Muscle of leg (tissue), 11 donors: Measurements from ENCODE around the gene PTPN2. TPM values are rescaled to one million over a fixed set of nuclear protein-coding genes. Genes with fewer than 3 reads are reported as not detected.

Experiments used
- DNase-seq: peaks from one replicate; pipeline ENCODE4 v3.0.0; 2013
- H3K27ac ChIP-seq: one replicate; pipeline ENCODE4 v1.5.1; 2013; ENCODE audit warnings: mild to moderate bottlenecking, low read length, control low read depth
- H3K27me3 ChIP-seq: one replicate; pipeline ENCODE4 v1.6.1; 2013; ENCODE audit warnings: low read length; ENCODE audit not compliant: control insufficient read depth, insufficient read depth
- H3K36me3 ChIP-seq: one replicate; pipeline ENCODE4 v1.6.1; 2013; ENCODE audit warnings: low read length; ENCODE audit not compliant: control insufficient read depth, insufficient read depth
- H3K4me1 ChIP-seq: one replicate; pipeline ENCODE4 v1.6.1; 2013; ENCODE audit warnings: low read length; ENCODE audit not compliant: control insufficient read depth, insufficient read depth
- H3K4me3 ChIP-seq: one replicate; pipeline ENCODE4 v1.5.1; 2013; ENCODE audit warnings: low read length, control low read depth
- H3K9me3 ChIP-seq: replicated peaks from 2 replicates; pipeline ENCODE4 v1.6.1; 2013; ENCODE audit warnings: low read depth, low read length; ENCODE audit not compliant: control insufficient read depth
- WGBS: methylation state at CpG from one replicate; pipeline ENCODE4 v1.1.5; 2013; ENCODE audit warnings: missing lambda C conversion rate; ENCODE audit not compliant: insufficient coverage; 5-methylcytosine and 5-hydroxymethylcytosine counted together
- polyA plus RNA-seq, 8 donors: library from polyadenylated mRNA; unstranded; fragments of 120-200 nt; gene quantifications; one replicate each; pipeline versions ENCODE4 v1.2.1 to v1.2.3, GENCODE V29; 2013; ENCODE audit warnings: inconsistent platforms in 1 of 8, low replicate concordance in 1 of 8; ENCODE audit not compliant: insufficient read length in 8 of 8, insufficient read depth in 1 of 8
- total RNA-seq: library from RNA; stranded (reverse); fragments of 120-200 nt; gene quantifications from one replicate; pipeline ENCODE4 v1.2.4, GENCODE V29; 2013

The PTPN2 gene
- total and polyA plus RNA-seq, 9 donors = 22.7 to 34.1 (median 27.7) TPM

GRCh38 chr18:12742453-12742852 lies 141.6 kb downstream of the PTPN2 start:
- H3K9me3 ChIP-seq = no peaks in the 10 kb centered on the region
- H3K27ac ChIP-seq = no peak overlapping the region
- DNase-seq = no peak
- no peaks in the 10 kb centered on the region for H3K27me3 ChIP-seq
- no peaks in the 10 kb centered on the region for H3K36me3 ChIP-seq
- H3K4me1 ChIP-seq = no peaks in the 10 kb centered on the region
- no peak overlapping the region for H3K4me3 ChIP-seq
- no CpG with 5 or more reads among the region's 5 CpGs for WGBS

Other genes starting within 250 kb of the PTPN2 start
- gene SPIRE1, start 226.1 kb downstream of the PTPN2 start, total RNA-seq = 13.3 TPM
- 10 to 100 TPM; 10.3 to 13.9 (median 11.7) TPM for gene SPIRE1, start 226.1 kb downstream of the PTPN2 start, polyA plus RNA-seq
- gene CEP76, start 181.5 kb downstream of the PTPN2 start, total RNA-seq = 5.7 TPM
- gene CEP76, start 181.5 kb downstream of the PTPN2 start, polyA plus RNA-seq = 1 to 10 TPM; 4.5 to 6.6 (median 5.0) TPM
- 61.0 TPM for gene PSMG2, start 181.2 kb downstream of the PTPN2 start, total RNA-seq
- gene PSMG2, start 181.2 kb downstream of the PTPN2 start, polyA plus RNA-seq = 10 to 100 TPM; 40.4 to 55.4 (median 46.3) TPM
- gene SEH1L, start 63.8 kb upstream of the PTPN2 start, total RNA-seq = 16.6 TPM
- 10 to 100 TPM; 24.4 to 30.7 (median 27.8) TPM for gene SEH1L, start 63.8 kb upstream of the PTPN2 start, polyA plus RNA-seq
- gene CEP192, start 107.1 kb upstream of the PTPN2 start, total RNA-seq = 34.8 TPM
- gene CEP192, start 107.1 kb upstream of the PTPN2 start, polyA plus RNA-seq = 10 to 100 TPM; 14.3 to 29.2 (median 20.6) TPM